DND-41 (cell line): ENCODE data around the gene TBC1D2B.

ENCODE experiments used
- ATAC-seq: fragments of 200-7000 bp; cut with Tn5 transposase; 3 replicates; pipeline ENCODE4 v1.9.1; 2021; ENCODE audit warnings: low read depth; ENCODE audit not compliant: insufficient read depth
- DNase-seq: peaks from one replicate; pipeline ENCODE4 v3.0.0-alpha.2; 2020
- H2AFZ ChIP-seq: 2 replicates; pipeline ENCODE4 v1.6.0; 2012; ENCODE audit warnings: low read depth, low read length
- H3K27ac ChIP-seq: 2 replicates; pipeline ENCODE4 v1.5.1; 2012; ENCODE audit warnings: low read length, inconsistent platforms
- H3K27me3 ChIP-seq: fragments of 200-600 bp; sonication (generic); 2 replicates; pipeline ENCODE4 v1.6.0; 2012; ENCODE audit warnings: low read length, mild to moderate bottlenecking, inconsistent platforms; ENCODE audit not compliant: insufficient read depth, poor library complexity
- H3K36me3 ChIP-seq: 2 replicates; pipeline ENCODE4 v1.5.1; 2012; ENCODE audit warnings: low read length, inconsistent platforms; ENCODE audit not compliant: insufficient read depth
- H3K4me1 ChIP-seq: 2 replicates; pipeline ENCODE4 v1.5.1; 2012; ENCODE audit warnings: mild to moderate bottlenecking, low read length; ENCODE audit not compliant: insufficient read depth
- H3K4me2 ChIP-seq: 2 replicates; pipeline ENCODE4 v1.6.0; 2012; ENCODE audit warnings: mild to moderate bottlenecking, moderate library complexity, low read length, inconsistent platforms; ENCODE audit not compliant: insufficient read depth
- H3K4me3 ChIP-seq, 2 experiments: fragments of 200-600 bp in 1 of 2; shearing (Covaris generic) in 1 of 2; 2 replicates each; pipeline ENCODE4 v1.5.1; 2012 to 2016; ENCODE audit warnings: inconsistent platforms in 2 of 2, low read length in 2 of 2, mild to moderate bottlenecking in 2 of 2, low read depth in 1 of 2, moderate library complexity in 1 of 2
- H3K79me2 ChIP-seq: 2 replicates; pipeline ENCODE4 v1.6.0; 2012; ENCODE audit warnings: low read length, inconsistent platforms; ENCODE audit not compliant: insufficient read depth
- H3K9ac ChIP-seq: 2 replicates; pipeline ENCODE4 v1.6.0; 2012; ENCODE audit warnings: low read depth, mild to moderate bottlenecking, inconsistent platforms, low read length, moderate library complexity
- H3K9me3 ChIP-seq: 2 replicates; pipeline ENCODE4 v1.5.1; 2012; ENCODE audit warnings: low read length, moderate library complexity, mild to moderate bottlenecking, inconsistent platforms; ENCODE audit not compliant: insufficient read depth, severe bottlenecking
- H4K20me1 ChIP-seq: 2 replicates; pipeline ENCODE4 v1.6.0; 2012; ENCODE audit warnings: low read length; ENCODE audit not compliant: insufficient read depth
- EZH2 ChIP-seq: IDR thresholded peaks from 3 replicates; pipeline ENCODE4 v1.6.1; 2012; ENCODE audit warnings: borderline replicate concordance, low read depth, mild to moderate bottlenecking, moderate library complexity, low read length, inconsistent platforms; ENCODE audit not compliant: severe bottlenecking
- TF ChIP-seq, protein P1 (sequence below): IDR thresholded peaks from 2 replicates; pipeline ENCODE4 v1.5.1; 2012; ENCODE audit warnings: borderline replicate concordance, low read length, moderate library complexity, mild to moderate bottlenecking; ENCODE audit not compliant: poor library complexity, severe bottlenecking; ENCODE audit errors: extremely low read depth

The TBC1D2B gene

DNA sequence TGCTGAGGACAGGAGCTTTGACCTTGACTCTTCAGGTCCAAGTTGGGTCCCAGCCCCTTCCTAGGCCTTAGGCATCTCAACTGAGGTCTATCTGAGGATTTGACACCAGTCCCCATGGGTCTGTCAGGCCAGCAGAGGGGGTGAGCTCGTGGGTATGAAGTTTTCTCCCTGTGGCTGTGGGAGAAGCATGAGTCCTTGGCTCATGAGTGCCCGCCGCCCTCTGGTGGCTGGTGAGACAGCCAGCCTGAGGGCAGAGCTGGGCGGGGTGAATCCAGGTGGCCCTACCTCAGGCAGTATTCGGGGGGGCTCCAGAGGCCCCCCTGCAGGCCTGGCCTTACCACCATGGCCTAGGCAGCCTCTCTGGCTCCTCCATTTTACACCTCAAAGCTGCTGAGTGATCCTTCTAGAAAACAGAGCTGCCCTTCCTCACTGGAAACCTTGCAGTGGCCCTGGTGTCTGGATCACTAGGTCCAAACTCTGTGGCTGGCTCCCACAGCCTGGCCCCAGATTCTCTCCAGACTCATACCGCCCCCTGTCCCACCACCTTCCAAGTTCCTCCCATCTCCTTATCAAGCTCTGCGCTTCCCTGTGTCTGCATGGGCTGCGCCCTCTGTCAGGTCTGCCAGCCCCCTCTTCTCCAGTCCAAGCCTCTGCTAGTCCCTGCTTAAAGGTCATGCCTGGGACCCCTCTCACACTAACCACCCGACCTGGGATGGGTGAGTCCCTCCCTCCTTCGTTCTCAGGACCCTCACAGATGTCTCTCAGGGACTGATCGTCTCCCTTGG lies 31.0 kb upstream of the TBC1D2B start:
- no peaks in the 10 kb centered on the region for H3K9me3 ChIP-seq
- no peak overlapping the region for H3K27ac ChIP-seq
- no peak overlapping the region for H2AFZ ChIP-seq
- no peaks in the 10 kb centered on the region for H3K36me3 ChIP-seq
- no peak overlapping the region for H3K9ac ChIP-seq
- H3K4me3 ChIP-seq: no peak overlapping the region
- no peaks in the 10 kb centered on the region for H3K79me2 ChIP-seq
- peak; percentile 76 for ATAC-seq
- no peak overlapping the region for H3K4me2 ChIP-seq
- no peaks in the 10 kb centered on the region for H3K27me3 ChIP-seq
- H4K20me1 ChIP-seq: no peaks in the 10 kb centered on the region
- TF ChIP-seq, protein P1, sequence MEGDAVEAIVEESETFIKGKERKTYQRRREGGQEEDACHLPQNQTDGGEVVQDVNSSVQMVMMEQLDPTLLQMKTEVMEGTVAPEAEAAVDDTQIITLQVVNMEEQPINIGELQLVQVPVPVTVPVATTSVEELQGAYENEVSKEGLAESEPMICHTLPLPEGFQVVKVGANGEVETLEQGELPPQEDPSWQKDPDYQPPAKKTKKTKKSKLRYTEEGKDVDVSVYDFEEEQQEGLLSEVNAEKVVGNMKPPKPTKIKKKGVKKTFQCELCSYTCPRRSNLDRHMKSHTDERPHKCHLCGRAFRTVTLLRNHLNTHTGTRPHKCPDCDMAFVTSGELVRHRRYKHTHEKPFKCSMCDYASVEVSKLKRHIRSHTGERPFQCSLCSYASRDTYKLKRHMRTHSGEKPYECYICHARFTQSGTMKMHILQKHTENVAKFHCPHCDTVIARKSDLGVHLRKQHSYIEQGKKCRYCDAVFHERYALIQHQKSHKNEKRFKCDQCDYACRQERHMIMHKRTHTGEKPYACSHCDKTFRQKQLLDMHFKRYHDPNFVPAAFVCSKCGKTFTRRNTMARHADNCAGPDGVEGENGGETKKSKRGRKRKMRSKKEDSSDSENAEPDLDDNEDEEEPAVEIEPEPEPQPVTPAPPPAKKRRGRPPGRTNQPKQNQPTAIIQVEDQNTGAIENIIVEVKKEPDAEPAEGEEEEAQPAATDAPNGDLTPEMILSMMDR: peak; percentile 94
- TF ChIP-seq EZH2: no peak
- peak; percentile 83 for DNase-seq
- H3K4me1 ChIP-seq: peaks cover 9% of the 10 kb centered on the region

DNA sequence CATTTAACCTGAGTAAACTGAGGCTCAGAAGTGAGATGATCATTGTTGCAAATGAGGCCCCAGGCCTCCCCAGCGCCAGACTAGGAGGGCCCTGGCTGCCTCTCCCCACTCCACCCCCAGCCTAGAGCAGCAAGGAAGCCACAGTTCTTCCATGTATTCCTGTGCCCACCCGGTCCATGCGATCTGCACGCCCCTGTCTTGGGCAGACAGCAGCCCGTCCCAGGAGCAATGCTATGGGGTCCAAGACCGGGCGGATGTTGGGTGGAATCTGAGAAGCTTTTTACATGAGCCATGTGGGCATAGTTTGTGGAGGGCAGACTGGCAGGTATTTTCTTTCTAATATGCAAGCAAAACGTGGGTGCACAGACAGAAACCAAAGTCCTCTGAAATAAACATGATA lies 30.0 kb upstream of the TBC1D2B start:
- no peak overlapping the region for H3K27ac ChIP-seq

DNA sequence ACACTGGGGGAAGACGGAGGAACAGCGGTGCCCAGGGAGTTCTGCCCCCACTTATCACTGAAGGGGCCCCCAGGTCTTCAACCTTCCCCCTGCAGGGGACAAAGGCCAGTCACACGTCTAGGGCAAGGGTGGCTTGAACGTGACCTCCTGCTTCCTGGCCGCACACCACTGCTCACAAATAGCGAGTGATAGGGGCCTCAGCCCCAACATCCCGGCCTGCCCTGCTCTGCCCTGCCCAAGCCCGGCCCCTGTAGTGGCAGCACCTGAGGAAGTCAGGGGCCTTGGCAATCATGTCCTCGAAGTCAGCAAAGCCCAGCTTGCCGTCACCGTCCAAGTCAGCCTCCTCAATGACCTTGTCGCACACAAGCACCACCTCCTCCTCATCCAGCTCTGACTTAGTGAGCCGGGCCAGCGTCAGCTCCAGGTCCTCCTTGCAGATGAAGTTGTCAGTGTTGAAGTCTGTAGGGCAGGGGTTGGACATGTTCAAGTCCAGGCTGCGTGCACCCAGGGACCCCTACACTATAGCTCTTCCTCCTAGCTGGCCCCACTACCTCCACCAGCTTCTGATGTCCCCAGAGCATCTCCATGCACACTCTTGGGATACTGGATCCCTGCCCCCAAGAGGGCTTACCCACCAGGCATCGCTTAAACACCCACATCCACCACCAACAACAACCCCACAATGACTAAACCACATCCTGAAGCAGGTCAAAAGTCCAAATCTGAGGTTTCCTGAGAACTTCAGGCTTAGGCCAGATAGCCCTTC lies 28.1 kb upstream of the TBC1D2B start:
- Histone ChIP-seq H3K9ac (no peak overlapping the region), H3K4me1 (peaks cover 19% of the 10 kb centered on the region), H2AFZ (no peak overlapping the region), H3K27me3 (no peaks in the 10 kb centered on the region), H3K79me2 (no peaks in the 10 kb centered on the region), H4K20me1 (no peaks in the 10 kb centered on the region), H3K4me3 (no peak overlapping the region), H3K9me3 (no peaks in the 10 kb centered on the region), H3K27ac (0 out of 2 replicates have a peak overlapping the region, but pooled peaks have one; percentile 4), H3K36me3 (no peaks in the 10 kb centered on the region), H3K4me2 (no peak overlapping the region)
- TF ChIP-seq, protein P1: no peak
- no peak for TF ChIP-seq EZH2
- DNase-seq (no peak), ATAC-seq (no peak)

More for the DNA sequence above, 30.0 kb upstream of the TBC1D2B start:
- DNase-seq (no peak), ATAC-seq (no peak)
- Histone ChIP-seq H3K4me3 (no peak overlapping the region), H3K9me3 (no peaks in the 10 kb centered on the region), H2AFZ (no peak overlapping the region), H3K36me3 (no peaks in the 10 kb centered on the region), H3K27me3 (no peaks in the 10 kb centered on the region), H3K9ac (no peak overlapping the region), H3K79me2 (no peaks in the 10 kb centered on the region), H4K20me1 (no peaks in the 10 kb centered on the region), H3K4me1 (peaks cover 19% of the 10 kb centered on the region), H3K4me2 (no peak overlapping the region)
- no peak for TF ChIP-seq EZH2
- TF ChIP-seq, protein P1: no peak
